Prostate gland (tissue), 2 donors: Measurements from ENCODE around the gene OR6F1. TPM values are rescaled to one million over a fixed set of nuclear protein-coding genes. Genes with fewer than 3 reads are reported as not detected.
"Not testable (repeated sequence)": the region's sequence is repeated elsewhere in the genome, so short reads cannot be mapped to it uniquely, and the experiment has no call there.

Experiments
- DNase-seq: peaks from one replicate; pipeline ENCODE4 v3.0.0-alpha.2; 2019; ENCODE audit warnings: low spot score
- H3K27ac ChIP-seq, 2 donors: fragments of 200-600 bp; sonication (generic); 2 replicates each; pipeline ENCODE4 v1.5.1; 2017 to 2019
- H3K27me3 ChIP-seq: fragments of 200-600 bp; sonication (generic); replicated peaks from 2 replicates; pipeline ENCODE4 v1.5.1; 2019; ENCODE audit not compliant: insufficient read depth
- H3K36me3 ChIP-seq, 2 donors: fragments of 200-600 bp; sonication (generic); 1 replicate in 1 of 2; 2 replicates in 1 of 2; pipeline versions ENCODE4 v1.5.1 to v1.8.1; 2017 to 2019
- H3K4me1 ChIP-seq: fragments of 200-600 bp; sonication (generic); replicated peaks from 2 replicates; pipeline ENCODE4 v1.5.1; 2019
- H3K4me3 ChIP-seq, 2 donors: fragments of 200-600 bp; sonication (generic); 2 replicates each; pipeline ENCODE4 v1.5.1; 2017 to 2019
- H3K9me3 ChIP-seq: fragments of 200-600 bp; sonication (generic); 2 replicates; pipeline ENCODE4 v1.5.1; 2017
- POLR2A ChIP-seq: fragments of 450-650 bp; IDR thresholded peaks from one replicate; pipeline ENCODE4 v1.6.1; 2016; ENCODE audit warnings: antibody characterized with exemption, mild to moderate bottlenecking
- POLR2AphosphoS5 ChIP-seq: sonication (generic); formaldehyde crosslinking; IDR thresholded peaks from one replicate; pipeline ENCODE4 v1.6.1; 2017; ENCODE audit warnings: antibody characterized with exemption
- WGBS: methylation state at CpG from one replicate; pipeline ENCODE4 v1.1.5; 2018; 5-methylcytosine and 5-hydroxymethylcytosine counted together
- intact Hi-C: fragments of 100-400 bp; cut with DNase I; formaldehyde crosslinking; loops from one replicate; pipeline ENCODE4 v1.14.2; 2022
- total RNA-seq, 2 donors: library from RNA; depleted of rRNA; stranded (reverse); fragments of >200 nt; gene quantifications; one replicate each; pipeline ENCODE4 v1.1.0, GENCODE V29; 2016
- TF ChIP-seq, protein P1 (sequence below), 4 experiments: fragments of 200-600 bp in 2 of 4; fragments of 450-650 bp in 2 of 4; sonication (generic) in 2 of 4; IDR thresholded peaks; 1 replicate in 3 of 4; 2 replicates in 1 of 4; pipeline ENCODE4 v1.5.1; 2016 to 2019; ENCODE audit warnings: antibody characterized with exemption in 4 of 4, mild to moderate bottlenecking in 2 of 4, moderate library complexity in 2 of 4

Gene OR6F1
- total RNA-seq, 2 donors from 2014 or later, result not detected

- no peaks in the 10 kb centered on the region for H3K4me1 ChIP-seq
- H3K36me3 ChIP-seq, result no peaks in the 10 kb centered on the region
- intact Hi-C loops, result no loop called here
- TF ChIP-seq, protein P1, sequence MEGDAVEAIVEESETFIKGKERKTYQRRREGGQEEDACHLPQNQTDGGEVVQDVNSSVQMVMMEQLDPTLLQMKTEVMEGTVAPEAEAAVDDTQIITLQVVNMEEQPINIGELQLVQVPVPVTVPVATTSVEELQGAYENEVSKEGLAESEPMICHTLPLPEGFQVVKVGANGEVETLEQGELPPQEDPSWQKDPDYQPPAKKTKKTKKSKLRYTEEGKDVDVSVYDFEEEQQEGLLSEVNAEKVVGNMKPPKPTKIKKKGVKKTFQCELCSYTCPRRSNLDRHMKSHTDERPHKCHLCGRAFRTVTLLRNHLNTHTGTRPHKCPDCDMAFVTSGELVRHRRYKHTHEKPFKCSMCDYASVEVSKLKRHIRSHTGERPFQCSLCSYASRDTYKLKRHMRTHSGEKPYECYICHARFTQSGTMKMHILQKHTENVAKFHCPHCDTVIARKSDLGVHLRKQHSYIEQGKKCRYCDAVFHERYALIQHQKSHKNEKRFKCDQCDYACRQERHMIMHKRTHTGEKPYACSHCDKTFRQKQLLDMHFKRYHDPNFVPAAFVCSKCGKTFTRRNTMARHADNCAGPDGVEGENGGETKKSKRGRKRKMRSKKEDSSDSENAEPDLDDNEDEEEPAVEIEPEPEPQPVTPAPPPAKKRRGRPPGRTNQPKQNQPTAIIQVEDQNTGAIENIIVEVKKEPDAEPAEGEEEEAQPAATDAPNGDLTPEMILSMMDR (IDR thresholded peaks at IDR 0.05), result no peak
- TF ChIP-seq POLR2AphosphoS5, result no peak
- no peak for TF ChIP-seq POLR2A
- DNase-seq, result no peak
- no peaks in the 10 kb centered on the region for H3K27me3 ChIP-seq
- no peaks in the 10 kb centered on the region for H3K9me3 ChIP-seq
- H3K27ac ChIP-seq, result no peak within 1 kb of the TSS
- H3K4me3 ChIP-seq, result no peak within 1 kb of the TSS
- 100% methylated on average over 1 of the region's 1 CpG for WGBS
These were observed 21.9 kb upstream of the OR6F1 start, which contains the start of gene OR14K1 for GRCh38 chr1:247738315-247738714. TSS of gene OR14K1 (plus strand) at chr1:247738615. CDS start at chr1:247738615, 0 bp downstream.

- H3K27ac ChIP-seq, result no peak overlapping the region
- TF ChIP-seq, protein P1 (IDR thresholded peaks at IDR 0.05), result no peak
- TF ChIP-seq POLR2AphosphoS5, result no peak
- TF ChIP-seq POLR2A, result no peak
- no peaks in the 10 kb centered on the region for H3K36me3 ChIP-seq
- intact Hi-C loops, result no loop called here
- no peak overlapping the region for H3K4me3 ChIP-seq
- 93% methylated on average over 4 of the region's 4 CpGs for WGBS
- no peaks in the 10 kb centered on the region for H3K27me3 ChIP-seq
- no peak for DNase-seq
- no peaks in the 10 kb centered on the region for H3K4me1 ChIP-seq
- no peaks in the 10 kb centered on the region for H3K9me3 ChIP-seq
These were observed 4.8 kb upstream of the OR6F1 start for GRCh38 chr1:247721222-247721621.

DNA sequence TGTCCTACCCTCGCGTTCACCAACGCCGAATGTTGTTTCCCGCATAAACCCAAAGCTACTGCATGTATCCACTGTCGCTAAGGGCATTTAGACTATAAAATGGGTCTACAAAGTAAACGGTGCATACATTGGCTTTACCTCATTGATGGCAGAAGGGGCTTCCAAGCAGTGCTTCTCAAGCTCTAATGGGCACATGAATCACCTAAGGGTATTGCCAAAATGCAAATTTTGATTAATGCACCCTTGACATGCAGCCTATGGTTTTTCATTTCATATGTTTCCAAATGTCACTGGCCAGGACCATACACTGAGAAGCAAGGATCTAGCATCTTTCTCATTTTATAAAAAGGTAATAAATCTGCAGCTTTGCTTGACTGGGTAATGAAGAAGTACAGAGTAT, 2.7 kb downstream of the OR6F1 start:
- intact Hi-C loops, result no loop called here
- Histone ChIP-seq H3K27ac (no peak overlapping the region), H3K4me1 (no peaks in the 10 kb centered on the region), H3K9me3 (no peaks in the 10 kb centered on the region), H3K36me3 (no peaks in the 10 kb centered on the region), H3K27me3 (no peaks in the 10 kb centered on the region), H3K4me3 (no peak overlapping the region)
- TF ChIP-seq, protein P1 (IDR thresholded peaks at IDR 0.05), result no peak
- TF ChIP-seq POLR2AphosphoS5 (no peak), POLR2A (no peak)
- DNase-seq, result no peak
- WGBS, result 90% methylated on average over 7 of the region's 7 CpGs

DNA sequence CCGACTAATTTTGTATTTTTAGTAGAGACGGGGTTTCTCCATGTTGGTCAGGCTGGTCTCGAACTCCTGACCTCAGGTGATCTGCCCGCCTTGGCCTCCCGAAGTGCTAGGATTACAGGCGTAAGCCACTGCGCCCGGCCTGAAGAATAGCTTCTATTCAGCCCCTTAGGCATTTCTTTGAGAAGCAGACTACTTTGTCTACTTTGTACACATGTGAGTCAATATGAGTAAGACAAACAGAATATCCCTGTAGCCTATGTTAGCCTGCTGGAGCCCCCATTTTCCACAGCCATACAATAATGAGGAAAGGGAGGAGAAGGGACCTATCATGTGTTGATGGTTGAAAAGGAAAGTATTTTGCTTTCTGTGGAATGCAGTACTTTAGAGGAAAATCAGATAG, 5.8 kb downstream of the OR6F1 start:
- H3K27me3 ChIP-seq, DNase-seq, intact Hi-C loops, H3K4me3 ChIP-seq, H3K4me1 ChIP-seq, H3K9me3 ChIP-seq, H3K27ac ChIP-seq, H3K36me3 ChIP-seq: not testable (repeated sequence)
- WGBS, result 97% methylated on average over 8 of the region's 8 CpGs

DNA sequence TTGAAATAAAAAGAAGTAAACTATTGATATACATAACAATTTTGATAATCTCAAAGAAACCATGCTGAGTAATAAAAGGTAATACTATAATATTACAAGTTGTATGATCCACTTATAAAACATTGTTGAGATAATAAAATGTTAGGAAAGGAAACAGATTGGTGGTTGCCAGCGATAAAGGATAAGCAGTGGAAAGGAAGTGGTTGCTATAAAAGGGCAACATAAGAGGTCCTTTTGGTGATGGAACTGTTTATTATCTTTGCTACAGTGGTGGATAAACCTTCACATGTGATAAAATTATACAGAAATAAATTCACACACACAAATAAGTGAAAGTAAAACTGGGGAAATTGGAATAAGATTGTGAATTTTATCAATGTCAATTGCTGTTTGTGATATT, 15.1 kb downstream of the OR6F1 start:
- Histone ChIP-seq H3K27me3 (no peaks in the 10 kb centered on the region), H3K9me3 (no peaks in the 10 kb centered on the region)
- 76% methylated on average over 1 of the region's 1 CpG for WGBS

More for the DNA sequence above, 15.1 kb downstream of the OR6F1 start:
- no peak overlapping the region for H3K4me3 ChIP-seq
- H3K27ac ChIP-seq, result no peak overlapping the region
- no peak for DNase-seq
- TF ChIP-seq, protein P1 (IDR thresholded peaks at IDR 0.05), result no peak
- no peaks in the 10 kb centered on the region for H3K36me3 ChIP-seq
- H3K4me1 ChIP-seq, result no peaks in the 10 kb centered on the region
- intact Hi-C loops, result no loop called here
